Ishikawa (cell line): Measurements from ENCODE around the gene FGFBP1.

Experiments used
- CEBPB ChIP-seq: IDR thresholded peaks from 2 replicates; pipeline ENCODE4 v1.6.1; 2012
- CREB1 ChIP-seq: IDR thresholded peaks from 2 replicates; pipeline ENCODE4 v1.6.1; 2012; ENCODE audit warnings: low read depth
- EGR1 ChIP-seq: IDR thresholded peaks from 2 replicates; pipeline ENCODE4 v1.6.1; 2012
- EP300 ChIP-seq: IDR thresholded peaks from 2 replicates; pipeline ENCODE4 v1.6.1; 2012; ENCODE audit warnings: borderline replicate concordance
- FOXM1 ChIP-seq: IDR thresholded peaks from 2 replicates; pipeline ENCODE4 v1.6.1; 2012; ENCODE audit warnings: low read depth, borderline replicate concordance
- NFIC ChIP-seq: IDR thresholded peaks from 2 replicates; pipeline ENCODE4 v1.6.1; 2012
- RAD21 ChIP-seq: IDR thresholded peaks from 2 replicates; pipeline ENCODE4 v1.6.1; 2012; ENCODE audit warnings: low read depth
- REST ChIP-seq: IDR thresholded peaks from 2 replicates; pipeline ENCODE4 v1.6.1; 2012; ENCODE audit warnings: low read depth, mild to moderate bottlenecking
- TAF1 ChIP-seq: IDR thresholded peaks from 2 replicates; pipeline ENCODE4 v1.6.1; 2012; ENCODE audit warnings: low read depth, mild to moderate bottlenecking
- TEAD4 ChIP-seq: IDR thresholded peaks from 2 replicates; pipeline ENCODE4 v1.6.1; 2012
- USF1 ChIP-seq: IDR thresholded peaks from 2 replicates; pipeline ENCODE4 v1.6.1; 2012
- YY1 ChIP-seq: IDR thresholded peaks from 2 replicates; pipeline ENCODE4 v1.6.1; 2012; ENCODE audit warnings: low read depth
- ZBTB7A ChIP-seq: IDR thresholded peaks from 2 replicates; pipeline ENCODE4 v1.6.1; 2012; ENCODE audit warnings: low read depth
- TF ChIP-seq, protein P1 (sequence below): IDR thresholded peaks from 2 replicates; pipeline ENCODE4 v1.6.1; 2012

- no peak for TF ChIP-seq CREB1
- TF ChIP-seq EGR1: no peak
- TF ChIP-seq EP300: no peak
- TF ChIP-seq CEBPB: no peak
- no peak for TF ChIP-seq RAD21
- TF ChIP-seq, protein P1, sequence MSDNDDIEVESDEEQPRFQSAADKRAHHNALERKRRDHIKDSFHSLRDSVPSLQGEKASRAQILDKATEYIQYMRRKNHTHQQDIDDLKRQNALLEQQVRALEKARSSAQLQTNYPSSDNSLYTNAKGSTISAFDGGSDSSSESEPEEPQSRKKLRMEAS: no peak
- no peak for TF ChIP-seq YY1
- no peak for TF ChIP-seq REST
- TF ChIP-seq NFIC: no peak
- no peak for TF ChIP-seq TAF1
- TF ChIP-seq ZBTB7A: no peak
- no peak for TF ChIP-seq TEAD4
- TF ChIP-seq USF1: no peak
- TF ChIP-seq FOXM1: no peak
These were observed 47.2 kb downstream of the FGFBP1 start for GRCh38 chr4:15891312-15891711.
